ENCODE results near the gene PIEZO1.
"Not testable (repeated sequence)": the region's sequence is repeated elsewhere in the genome, so short reads cannot be mapped to it uniquely, and the experiment has no call there.

Gene PIEZO1

DNA sequence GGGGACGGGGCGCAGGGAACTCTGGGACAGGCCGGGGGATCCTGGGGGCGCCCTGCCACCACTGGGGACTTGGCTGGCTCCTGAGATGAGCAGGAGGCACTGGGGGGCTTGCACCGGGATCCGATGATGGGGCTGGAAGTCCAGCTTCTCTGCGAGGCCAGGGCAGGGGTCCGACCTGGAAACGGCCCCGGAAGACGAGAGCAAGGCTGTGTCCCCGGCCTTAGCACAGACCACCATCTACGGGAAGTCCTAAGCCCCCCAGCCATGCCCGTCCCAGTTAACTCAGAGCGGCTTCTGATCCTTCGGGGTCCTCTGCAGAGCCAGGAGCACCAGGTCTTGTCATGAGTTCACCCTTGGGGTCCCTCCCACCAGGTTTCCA is 19.1 kb upstream of the PIEZO1 start:
- no peak for DNase-seq

DNA sequence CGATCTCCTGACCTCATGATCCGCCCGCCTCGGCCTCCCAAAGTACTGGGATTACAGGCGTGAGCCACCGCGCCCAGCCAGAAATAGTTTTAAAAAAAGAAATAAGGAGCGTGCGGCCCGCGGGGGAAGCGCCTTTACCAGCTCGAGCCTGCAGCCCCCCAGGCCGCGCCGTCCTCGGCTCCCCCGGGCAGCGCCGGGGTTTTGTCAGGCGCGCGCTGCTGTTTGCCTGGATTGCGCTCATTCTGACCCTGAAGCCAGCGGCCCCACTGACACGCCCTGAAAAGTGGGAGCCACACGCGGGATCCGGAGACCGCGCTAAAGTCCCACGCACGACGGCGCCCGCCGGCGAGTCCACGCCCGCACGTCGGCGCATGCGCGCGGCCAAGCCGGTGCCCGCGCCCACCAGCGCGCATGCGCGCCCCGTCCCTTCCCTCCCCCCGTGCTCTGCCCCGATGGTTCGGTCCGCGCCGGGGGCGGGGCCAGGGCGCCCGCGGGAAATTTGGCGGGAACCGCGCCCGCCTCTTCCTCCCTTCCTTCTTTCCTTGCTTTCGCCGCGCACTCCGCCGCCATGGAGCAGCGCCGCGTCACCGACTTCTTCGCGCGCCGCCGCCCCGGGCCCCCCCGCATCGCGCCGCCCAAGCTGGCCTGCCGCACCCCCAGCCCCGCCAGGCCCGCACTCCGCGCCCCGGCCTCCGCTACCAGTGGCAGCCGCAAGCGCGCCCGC is 18.4 kb upstream of the PIEZO1 start, which contains the start of gene CDT1:
TSS of gene CDT1 (plus strand) at position 526 of the 724 bp plus-strand sequence. CDS start at position 569, 43 bp downstream.
- peak; percentile 31 for DNase-seq

DNA sequence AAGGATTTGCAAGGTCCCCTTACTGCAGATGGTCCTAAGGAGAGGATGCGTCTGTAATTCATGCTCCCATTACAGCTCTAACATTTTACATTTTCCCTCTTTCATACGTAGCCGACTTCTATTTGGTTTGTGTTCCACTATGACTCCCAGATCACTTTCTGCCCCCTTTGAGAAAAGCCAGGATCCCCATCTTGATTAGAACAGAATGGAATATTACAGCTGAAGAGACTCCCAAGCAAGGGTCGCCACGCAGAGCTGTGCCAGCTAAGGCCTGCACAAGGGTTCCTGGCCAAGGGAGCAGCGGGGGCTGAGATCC is 15.2 kb upstream of the PIEZO1 start:
- DNase-seq: no peak

DNA sequence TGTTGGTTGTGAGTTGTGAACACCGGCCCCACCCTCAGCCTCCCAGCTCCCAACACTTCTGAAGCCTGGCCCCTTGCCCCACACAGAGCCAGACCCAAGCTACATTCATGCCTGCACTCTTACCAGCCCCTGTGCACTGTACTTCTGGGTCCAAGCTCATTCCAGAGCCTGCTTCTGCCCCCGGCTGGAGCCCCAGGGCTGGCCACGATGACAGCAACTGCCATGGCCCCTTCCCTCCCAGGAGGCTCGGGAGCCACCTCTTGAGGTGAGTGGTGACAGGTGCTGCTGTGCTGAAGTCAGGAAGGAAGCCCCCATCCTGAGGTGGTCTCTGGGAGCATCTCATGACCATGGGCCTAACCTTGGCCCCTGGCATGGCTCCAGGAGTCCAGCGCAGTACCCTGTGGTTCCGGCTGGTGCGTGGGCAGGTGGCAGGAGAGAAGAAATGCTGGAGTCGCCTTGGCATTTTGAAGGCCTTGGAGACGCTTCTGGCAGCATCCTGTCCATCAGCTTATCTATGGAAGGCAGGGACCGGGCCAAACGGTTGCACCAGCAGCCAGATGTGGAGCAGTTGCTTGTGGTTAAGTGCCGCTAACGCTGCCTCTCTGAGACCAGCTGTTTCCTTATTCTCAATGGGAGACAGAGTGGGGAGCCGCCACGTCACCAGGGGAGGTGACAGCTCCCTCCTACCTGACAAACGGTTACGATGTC is 14.7 kb upstream of the PIEZO1 start:
- DNase-seq: no peak

DNA sequence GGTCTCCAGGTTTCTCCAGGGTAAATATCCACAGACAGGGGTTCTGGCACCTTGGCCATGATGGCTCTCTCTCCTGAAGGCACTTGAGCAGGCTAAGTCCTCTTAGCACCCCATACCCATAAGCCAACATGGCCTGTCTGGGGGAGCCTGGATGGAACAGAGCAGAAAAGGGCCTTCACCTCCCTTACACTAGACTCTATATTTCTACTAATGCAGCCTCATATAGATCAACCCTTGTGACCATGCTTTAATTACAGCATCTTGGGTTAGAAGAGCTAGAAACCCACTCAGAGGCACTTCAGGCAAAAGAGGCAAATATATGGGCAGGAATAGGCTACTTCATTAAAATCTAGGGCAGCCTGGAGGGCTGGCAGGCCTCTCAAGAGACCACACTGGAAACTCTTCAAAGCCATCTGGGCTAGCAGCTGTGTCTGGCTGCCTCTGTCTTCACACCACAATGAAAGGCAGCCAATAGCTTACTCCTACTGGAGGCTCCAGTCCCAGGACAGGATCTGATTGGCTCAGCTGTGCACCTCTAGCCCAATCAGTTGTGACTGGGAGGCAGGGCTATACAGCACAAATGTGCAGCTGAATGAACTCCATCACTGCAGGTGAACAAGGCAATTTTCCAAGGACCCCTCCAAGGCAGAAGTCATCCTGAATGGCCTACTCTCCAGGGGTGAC is 13.9 kb upstream of the PIEZO1 start:
- DNase-seq: no peak

DNA sequence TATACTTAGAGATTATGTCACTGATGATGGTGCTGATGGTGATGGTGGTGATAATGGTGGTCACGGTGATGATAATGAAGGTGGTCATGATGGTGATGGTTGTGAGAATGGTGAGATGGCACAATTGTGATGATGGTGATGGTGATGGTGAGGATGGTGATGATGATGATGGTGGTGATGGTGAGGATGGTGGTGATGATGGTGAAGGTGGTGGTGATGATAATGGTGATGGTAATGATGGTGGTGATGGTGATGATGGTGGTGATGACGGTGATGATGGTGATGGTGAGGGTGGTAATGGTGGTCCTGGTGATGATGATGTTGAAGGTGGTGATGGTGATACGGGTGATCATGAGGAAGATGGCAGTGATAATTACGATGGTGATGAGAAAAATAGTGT is 13.1 kb upstream of the PIEZO1 start:
- DNase-seq: no peak

DNA sequence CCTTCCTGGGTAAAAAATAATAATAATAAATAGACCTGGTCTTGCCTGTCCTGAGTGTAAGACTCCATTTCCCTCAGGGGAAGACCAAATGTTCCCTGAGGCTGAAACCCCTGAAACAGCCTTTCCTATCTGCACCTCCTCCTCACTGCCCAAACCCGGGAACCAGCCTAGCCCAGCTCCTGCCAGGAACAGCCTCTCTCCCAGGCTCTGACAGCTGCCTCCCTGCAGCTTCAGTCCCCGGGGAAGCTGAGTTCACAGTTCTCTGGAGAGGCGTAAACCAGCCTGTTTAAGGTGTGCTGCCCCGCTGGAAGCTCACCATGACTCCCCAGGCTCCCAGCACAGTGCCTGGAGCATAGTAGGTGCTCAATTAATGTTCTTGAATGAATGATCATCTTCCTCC is 11.3 kb upstream of the PIEZO1 start:
- no peak for DNase-seq

DNA sequence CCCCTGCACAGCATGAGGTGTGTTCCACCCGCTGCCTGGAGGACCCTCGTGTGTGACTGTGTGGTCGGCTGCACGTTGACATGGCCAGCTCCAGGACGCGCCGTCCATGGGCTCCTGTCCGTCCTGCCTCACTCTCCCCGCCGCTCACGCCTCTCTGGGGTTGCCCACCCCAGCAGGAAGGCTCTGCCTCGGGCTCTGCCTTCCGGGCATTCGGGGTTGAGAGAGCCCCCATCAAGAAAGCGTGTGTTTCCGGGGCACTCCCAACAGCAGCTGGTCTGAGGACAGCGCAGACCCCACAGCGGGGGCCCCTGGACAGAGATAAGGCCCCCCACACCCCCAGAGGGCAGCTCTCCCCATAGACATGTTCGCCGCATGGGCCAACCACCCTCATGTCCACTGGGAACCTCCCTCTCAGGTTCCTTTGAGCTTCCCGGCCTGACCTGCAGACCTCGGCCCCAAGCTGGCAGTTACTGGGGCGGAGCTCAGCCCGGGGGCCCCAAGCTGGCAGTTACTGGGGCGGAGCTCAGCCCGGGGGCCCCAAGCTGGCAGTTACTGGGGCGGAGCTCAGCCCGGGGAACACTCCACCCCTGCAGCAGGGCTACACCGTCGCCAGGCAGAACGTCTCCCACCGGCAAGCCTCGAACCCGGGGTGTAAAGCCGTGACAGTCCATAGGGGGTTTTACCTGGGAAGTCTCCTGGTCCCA is 8.4 kb upstream of the PIEZO1 start:
- no peak for DNase-seq

DNA sequence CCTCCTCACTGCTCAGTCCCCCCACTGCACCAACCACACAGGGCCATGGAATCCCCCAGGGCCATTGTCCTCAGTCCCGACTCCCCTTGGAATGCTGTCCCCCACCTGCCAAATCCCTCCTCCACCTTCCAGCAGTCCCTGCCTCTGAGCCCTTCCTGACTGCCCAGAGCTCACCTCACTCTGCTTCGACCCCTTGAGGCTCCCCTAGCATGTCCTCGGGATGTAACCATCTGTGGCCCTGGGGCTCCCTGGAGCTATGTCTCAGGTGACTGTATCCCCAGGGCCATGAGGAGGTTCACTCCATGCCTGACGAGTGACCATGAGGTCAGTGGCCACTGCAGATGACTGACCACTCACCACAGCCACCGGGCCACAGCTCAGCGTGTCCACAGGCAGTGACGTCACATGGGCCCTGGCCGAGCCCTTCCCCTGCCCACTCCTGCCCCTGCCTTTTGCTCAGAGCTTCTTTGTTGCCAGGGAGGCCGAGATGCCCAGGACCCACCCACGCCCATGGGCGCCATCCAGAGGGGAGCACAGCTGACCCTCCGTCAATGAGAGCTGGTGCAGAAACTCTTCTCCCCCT is 7.7 kb upstream of the PIEZO1 start:
- no peak for DNase-seq

DNA sequence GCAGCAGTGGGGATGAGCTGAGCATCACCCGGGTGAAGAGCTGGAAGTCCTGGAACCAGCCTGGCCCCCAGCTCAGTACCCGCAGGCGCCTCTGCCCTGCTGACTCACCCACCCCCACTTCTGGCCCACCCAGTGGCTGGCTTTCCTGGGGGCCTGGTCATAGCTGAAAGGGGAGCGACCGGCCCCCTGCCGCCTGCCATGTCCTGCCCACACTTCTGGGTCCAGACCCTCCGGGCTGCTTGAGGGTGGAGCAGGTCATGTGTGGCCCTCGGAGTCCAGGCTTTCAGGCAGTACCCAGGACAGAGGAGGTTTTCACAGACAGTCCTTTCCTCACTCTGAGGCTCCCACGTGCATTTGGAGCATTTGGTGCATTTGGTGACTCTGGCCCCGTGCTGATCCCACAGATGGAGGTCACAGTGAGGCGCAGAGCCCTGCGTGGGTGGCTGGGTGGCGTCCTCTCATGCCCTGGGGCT is 7.1 kb upstream of the PIEZO1 start:
- no peak for DNase-seq

DNA sequence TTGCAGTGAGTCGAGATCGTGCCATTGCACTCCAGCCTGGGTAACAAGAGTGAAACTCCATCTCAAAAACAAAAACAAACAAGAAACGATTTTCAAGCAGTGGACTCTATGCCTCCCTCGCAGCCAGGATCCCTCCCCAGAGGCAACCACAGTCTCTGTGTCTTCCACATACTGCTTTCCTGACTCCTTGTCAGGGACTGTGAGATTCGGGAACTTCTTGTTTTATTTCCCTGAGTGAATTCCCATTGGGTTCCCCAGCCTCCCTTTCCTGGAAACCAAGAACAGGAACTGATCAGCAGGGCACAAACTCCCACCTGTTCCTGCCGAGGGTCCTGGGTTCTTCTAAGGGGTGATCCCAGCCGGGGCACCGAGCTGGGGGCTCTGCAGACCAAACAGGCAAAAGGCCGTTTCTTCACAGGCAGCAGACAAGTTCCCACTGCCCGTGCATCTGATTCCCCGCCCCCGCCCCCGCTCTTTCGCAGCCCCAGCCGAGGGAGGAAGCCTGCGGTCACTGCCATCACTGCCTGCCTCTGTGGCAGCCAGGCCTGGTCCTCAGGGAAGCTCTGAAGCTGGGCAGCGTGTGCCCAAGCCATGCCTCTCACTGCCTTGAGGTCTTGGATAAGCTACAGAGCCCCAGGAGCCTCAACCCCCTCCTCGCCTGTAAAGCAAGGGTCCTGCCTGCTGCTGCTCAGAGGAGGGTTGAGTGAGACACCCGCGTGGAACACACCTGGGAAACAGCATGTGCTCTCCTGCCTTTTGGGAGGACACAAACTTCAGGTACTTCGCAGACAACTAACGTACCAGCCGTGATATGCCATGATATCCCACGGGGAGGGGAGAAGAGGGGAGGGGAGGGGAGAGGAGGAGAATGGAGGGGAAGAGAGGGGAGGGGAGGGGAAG is 5.5 kb upstream of the PIEZO1 start:
- no peak for DNase-seq

DNA sequence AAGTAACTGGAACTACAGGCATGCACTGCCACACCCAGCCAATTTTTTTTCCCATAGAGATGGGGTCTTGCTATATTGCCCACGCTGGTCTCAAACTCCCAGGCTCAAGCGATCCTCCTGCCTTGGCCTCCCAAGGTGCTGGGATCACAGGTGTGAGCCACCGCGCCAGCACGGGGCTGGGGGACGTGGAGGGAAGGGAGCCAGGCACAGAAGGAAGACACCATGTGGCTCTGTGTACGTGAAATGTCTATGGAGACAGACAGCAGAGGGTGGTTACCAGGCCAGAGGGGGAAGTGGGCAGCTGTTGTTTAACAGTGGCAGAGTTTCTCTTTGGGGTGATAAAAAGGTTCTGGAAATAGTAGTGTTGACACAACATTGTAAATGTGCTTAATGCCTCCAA is 4.6 kb upstream of the PIEZO1 start:
- no peak for DNase-seq

DNA sequence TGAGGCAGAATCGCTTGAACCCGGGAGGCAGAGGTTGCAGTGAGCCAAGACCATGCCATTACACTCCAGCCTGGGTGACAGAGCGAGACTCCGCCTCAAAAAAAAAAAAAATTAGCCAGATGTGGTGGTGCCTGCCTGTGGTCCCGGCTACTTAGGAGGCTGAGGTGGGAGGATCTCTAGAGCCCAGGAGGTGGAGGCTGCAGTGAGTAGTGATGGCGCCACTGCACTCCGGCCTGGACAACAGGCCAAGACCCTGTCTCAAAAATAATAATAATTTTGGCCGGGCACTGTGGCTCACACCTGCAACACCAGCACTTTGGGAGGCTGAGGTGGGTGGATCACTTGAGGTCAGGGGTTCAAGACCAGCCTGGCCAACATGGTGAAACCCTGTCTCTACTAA is 3.7 kb upstream of the PIEZO1 start:
- DNase-seq: not testable (repeated sequence)

DNA sequence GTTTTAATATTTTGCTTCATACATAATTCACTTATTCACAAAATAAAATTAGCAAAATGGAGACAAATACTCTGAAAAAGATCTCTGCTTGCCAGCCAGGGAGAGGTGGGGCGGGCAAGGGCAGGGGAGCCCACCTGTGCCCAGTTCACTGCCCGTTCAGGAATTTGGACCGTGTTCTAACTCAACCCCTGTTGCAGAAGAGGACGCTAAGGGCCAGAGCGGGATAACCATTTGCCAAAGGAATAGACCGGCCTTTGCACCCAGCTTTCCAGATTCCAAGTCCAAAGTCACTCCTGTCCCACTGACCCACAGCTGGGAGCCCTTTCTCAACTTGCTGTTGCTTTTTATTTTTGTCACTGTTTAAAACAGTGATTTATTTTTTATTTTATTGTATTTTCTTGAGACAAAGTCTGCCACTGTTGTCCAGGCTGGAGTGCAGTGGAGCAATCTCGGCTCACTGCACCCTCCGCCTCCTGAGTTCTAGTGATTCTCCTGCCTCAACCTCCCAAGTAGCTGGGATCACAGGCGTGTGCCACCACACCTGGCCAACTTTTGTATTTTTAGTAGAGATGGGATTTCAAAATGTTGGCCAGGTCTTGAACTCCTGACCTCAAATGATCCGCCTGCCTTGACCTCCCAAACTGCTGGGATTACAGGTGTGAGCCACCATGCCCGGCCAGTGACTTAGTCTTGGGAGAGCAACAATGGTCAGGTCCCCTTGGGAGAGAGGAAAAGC is 2.7 kb upstream of the PIEZO1 start:
- DNase-seq: no peak

DNA sequence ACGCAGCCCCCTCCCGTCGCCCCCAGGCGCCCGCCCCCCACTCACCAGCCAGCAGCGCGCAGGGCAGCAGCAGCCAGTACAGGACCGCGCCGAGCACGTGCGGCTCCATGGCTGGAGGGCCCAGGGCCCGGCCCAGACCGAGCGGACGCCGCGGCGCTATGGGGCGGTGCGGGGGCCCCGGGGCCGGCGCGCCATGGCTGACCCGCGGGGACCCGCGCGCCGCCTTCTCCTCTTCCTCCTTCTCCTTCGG is 239 bp downstream of the PIEZO1 start:
- DNase-seq: no peak

DNA sequence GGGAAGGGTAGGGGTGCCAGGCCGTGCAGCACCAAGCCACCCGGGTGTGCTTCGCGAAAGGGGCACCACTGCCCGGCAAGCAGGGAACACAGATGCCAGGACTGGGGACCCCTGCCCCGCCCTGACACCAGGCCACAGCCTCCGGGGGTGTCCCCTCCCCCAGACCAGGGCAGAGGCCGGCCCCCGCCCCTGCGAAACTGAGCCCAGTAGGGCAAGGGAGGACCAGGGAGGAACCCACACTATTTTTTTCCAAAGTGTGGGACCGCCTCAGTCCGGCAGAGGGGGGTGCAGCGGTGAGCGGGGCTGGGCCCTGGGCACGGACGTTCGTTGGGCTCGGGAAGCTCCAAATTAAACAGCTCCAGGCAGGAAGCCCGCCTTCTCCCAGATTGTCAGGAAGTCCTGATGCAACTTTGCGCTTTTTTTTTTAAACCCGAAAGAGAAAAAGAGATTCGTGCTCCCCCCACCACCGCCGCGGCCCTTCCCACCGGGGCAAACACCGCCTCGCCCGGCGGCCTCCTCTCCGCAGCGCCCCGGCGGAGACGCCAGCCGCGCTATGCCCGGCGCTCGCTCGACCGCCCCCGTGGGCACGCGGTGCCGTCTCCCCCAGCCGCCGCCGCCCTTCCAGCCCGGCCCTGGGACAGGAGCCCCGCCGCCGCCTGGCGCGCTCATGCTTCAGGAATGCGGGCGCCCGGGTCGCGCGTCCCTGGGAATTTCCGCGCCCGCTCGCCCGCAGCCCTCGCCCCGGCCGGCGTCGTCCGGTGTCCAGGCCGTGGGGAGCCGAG is 755 bp downstream of the PIEZO1 start:
- DNase-seq: no peak

DNA sequence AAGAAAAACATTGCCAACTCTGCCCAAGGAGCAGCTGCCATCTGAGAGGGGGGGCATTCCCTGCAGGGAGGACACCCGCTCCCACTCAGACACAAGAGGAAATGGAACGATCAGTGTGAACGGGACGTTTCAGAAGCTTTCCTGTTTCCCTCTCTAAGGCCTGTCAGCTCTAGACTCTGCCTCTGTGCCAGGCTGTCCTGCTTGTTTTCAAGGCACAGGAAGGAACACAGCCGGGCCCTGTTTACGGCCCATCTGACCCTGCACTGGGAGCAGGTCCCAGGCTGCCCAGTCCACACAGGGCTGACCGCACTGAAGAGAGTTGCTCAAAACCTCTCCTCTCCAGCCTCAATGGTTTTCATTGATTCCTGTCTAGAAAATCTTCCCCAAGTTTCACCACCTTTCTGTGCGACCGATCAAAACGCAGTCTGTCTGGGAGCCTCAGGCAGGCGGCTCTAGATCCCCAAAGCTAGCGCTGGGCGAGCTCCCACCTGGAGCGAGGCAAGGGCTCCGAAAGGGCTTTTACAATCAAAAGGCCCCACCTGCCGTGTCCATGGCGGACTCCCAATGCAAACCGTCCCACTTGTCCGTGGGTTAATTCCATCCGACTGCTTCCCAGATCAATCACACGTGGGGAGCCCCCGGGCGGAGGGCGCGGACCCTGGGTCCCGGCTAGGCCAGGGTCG is 1.5 kb downstream of the PIEZO1 start:
- DNase-seq: no peak

DNA sequence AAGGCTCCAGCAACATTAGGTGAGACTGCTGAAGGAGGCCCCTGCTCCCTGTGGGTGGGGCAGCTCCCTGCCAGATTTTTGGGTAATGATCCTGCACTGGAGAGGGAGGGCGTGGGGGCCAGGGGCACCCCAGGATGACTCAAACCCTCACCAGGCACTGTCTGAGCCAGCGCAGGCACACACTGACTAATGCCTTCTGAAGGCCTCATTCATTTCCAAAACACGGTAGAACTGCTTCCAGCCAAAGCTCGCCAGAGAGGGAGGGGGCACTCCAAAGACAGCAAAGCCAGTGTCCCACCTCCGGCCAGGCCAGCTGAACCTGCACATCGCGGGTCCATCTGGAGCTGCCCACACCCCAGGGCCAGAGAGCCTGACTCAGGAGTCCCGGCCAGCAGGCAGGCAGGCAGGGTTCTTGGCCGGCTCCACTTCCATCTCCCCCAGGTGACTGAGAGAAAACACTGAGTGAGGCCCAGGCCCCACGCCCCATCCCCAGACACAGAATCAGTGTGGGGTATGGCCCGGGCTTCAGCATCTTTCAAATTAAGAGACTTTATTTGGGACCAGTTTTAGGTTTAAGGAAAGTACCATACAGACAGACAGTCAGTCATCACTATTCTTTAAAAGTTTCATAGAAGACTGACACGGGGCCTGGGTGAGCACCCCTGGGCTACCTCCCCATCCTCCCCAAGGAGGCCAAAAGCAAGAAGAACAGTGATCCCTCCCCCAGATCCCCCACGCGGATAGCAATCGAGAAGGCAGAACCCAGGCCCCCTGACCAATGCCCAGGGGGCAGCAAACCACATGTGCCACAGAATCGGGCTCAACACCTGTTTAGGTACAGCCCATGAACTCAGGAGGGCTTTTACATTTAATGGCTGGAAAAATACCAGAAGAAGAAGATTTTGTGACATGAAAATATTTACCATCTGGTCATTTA is 2.3 kb downstream of the PIEZO1 start:
- DNase-seq: no peak
